Measurements from ENCODE around the gene DCAF12. TPM values are rescaled to one million over a fixed set of nuclear protein-coding genes. Genes with fewer than 3 reads are reported as not detected.
"Not testable (repeated sequence)": the region's sequence is repeated elsewhere in the genome, so short reads cannot be mapped to it uniquely, and the experiment has no call there.

Gene DCAF12
- total RNA-seq, 2 experiments from 2014 or later, result 31.7 to 70.5 TPM

DNA sequence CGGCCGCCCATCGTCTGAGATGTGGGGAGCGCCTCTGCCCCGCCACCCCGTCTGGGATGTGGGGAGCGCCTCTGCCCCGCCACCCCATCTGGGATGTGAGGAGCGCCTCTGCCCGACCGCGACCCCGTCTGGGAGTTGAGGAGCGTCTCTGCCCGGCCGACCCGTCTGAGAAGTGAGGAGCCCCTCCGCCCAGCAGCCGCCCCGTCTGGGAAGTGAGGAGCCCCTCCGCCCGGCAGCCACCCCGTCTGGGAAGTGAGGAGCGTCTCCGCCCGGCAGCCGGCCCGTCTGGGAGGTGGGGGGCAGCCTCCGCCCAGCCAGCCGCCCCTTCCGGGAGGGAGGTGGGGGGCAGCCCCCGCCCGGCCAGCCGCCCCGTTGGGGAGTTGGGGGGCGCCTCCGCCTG lies 87.6 kb downstream of the DCAF12 start:
- H3K9me3 ChIP-seq (ENCODE audit: low read length); intact Hi-C loops (cut with micrococcal nuclease; ENCODE audit: unreplicated experiment); H3K4me2 ChIP-seq (ENCODE audit: low read length); BruUV-seq (replicated peaks); H3K4me1 ChIP-seq (ENCODE audit: insufficient read depth, low read length, poor library complexity, severe bottlenecking); DNase-seq (ENCODE audit: low spot score); POLR2A ChIA-PET; CTCF ChIA-PET (ENCODE audit: unreplicated experiment); H3K27ac ChIP-seq (ENCODE audit: low read depth, low read length, poor library complexity, severe bottlenecking); H2AFZ ChIP-seq (ENCODE audit: low read length); H3K9me2 ChIP-seq (ENCODE audit: insufficient read depth, low read length); H3K4me3 ChIP-seq (ENCODE audit: low read depth, low read length, poor library complexity, severe bottlenecking): not testable (repeated sequence)
- Histone ChIP-seq H3K79me2 (ENCODE audit: insufficient read depth, low read depth, low read length) (peaks cover 86% of the 10 kb centered on the region), H3K36me3 (ENCODE audit: insufficient read depth, low read length) (peaks cover 74% of the 10 kb centered on the region), H4K20me1 (ENCODE audit: insufficient read depth, low read length) (peaks cover 12% of the 10 kb centered on the region)

DNA sequence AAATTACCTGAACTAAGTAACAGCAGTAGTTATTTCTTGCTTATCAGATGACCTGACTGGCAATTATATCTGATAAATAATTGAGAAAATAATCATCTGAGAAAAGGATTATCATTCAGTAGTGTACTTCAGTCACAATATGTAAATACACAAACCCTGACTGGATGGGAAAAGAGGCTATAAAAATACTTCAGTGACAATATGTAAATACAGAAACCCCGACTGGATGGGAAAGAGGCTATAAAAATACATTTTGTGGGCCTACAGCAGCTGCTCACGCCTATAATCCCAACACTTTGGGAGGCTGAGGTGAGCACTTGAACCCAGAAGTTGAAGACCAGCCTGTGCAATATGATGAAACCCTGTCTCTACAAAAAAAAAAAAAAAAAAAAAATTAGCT lies 88.9 kb downstream of the DCAF12 start:
- no peaks in the 10 kb centered on the region for H3K9me2 ChIP-seq (ENCODE audit: insufficient read depth, low read length)
- ChIA-PET POLR2A (interaction anchor here (0.6 to 1.5 kb wide), 2 partner anchors 20 to 85 kb away, joined by 3 to 6 read pairs; no protein-coding TSS in a partner anchor), CTCF (ENCODE audit: unreplicated experiment) (no interaction called here)
- no peak overlapping the region for H2AFZ ChIP-seq (ENCODE audit: low read length)
- DNase-seq (ENCODE audit: low spot score), result no peak
- no peak overlapping the region for H3K4me3 ChIP-seq (ENCODE audit: low read depth, low read length, poor library complexity, severe bottlenecking)
- H3K4me1 ChIP-seq (ENCODE audit: insufficient read depth, low read length, poor library complexity, severe bottlenecking), result no peaks in the 10 kb centered on the region
- H3K36me3 ChIP-seq (ENCODE audit: insufficient read depth, low read length), result peaks cover 71% of the 10 kb centered on the region
- no peak overlapping the region for H3K4me2 ChIP-seq (ENCODE audit: low read length)
- H3K27ac ChIP-seq (ENCODE audit: low read depth, low read length, poor library complexity, severe bottlenecking), result no peak overlapping the region
- peaks cover 11% of the 10 kb centered on the region; the same call in 1 of the 2 replicates for H4K20me1 ChIP-seq (ENCODE audit: insufficient read depth, low read length)
- peaks cover 86% of the 10 kb centered on the region for H3K79me2 ChIP-seq (ENCODE audit: insufficient read depth, low read depth, low read length)
- intact Hi-C loops (cut with micrococcal nuclease; ENCODE audit: unreplicated experiment), result no loop called here
- TF ChIP-seq, protein P1, sequence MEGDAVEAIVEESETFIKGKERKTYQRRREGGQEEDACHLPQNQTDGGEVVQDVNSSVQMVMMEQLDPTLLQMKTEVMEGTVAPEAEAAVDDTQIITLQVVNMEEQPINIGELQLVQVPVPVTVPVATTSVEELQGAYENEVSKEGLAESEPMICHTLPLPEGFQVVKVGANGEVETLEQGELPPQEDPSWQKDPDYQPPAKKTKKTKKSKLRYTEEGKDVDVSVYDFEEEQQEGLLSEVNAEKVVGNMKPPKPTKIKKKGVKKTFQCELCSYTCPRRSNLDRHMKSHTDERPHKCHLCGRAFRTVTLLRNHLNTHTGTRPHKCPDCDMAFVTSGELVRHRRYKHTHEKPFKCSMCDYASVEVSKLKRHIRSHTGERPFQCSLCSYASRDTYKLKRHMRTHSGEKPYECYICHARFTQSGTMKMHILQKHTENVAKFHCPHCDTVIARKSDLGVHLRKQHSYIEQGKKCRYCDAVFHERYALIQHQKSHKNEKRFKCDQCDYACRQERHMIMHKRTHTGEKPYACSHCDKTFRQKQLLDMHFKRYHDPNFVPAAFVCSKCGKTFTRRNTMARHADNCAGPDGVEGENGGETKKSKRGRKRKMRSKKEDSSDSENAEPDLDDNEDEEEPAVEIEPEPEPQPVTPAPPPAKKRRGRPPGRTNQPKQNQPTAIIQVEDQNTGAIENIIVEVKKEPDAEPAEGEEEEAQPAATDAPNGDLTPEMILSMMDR (conservative IDR thresholded peaks at IDR 0.05; ENCODE audit: low read length), result no peak
- no peak for TF ChIP-seq EZH2phosphoT487 (IDR thresholded peaks at IDR 0.05; ENCODE audit: borderline replicate concordance, low read depth, low read length)
- peaks cover 6% of the 10 kb centered on the region for H3K9me3 ChIP-seq (ENCODE audit: low read length)
- BruUV-seq (replicated peaks), result no TSS peak

DNA sequence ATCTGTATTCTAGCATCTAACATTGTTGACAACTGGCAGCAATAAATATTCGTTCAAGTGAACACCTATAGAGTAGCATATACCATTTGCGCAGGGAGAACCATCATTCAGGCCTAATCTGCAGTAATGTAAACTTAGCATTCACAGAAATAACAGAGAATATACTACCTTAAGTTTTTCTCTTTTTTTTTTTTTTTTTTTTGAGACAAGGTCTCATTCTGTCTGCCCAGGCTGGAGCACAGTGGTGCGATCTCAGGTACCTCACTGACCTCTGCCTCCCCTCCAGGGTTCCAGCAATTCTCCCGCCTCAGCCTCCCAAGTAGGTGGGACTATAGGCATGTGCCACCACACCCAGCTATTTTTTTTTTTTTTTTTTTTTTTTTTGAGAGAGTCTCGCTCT lies 89.9 kb downstream of the DCAF12 start:
- CTCF ChIA-PET (ENCODE audit: unreplicated experiment), result no interaction called here
- BruUV-seq (replicated peaks), result no TSS peak
- Histone ChIP-seq H2AFZ (ENCODE audit: low read length) (no peak overlapping the region), H3K4me1 (ENCODE audit: insufficient read depth, low read length, poor library complexity, severe bottlenecking) (no peaks in the 10 kb centered on the region), H3K79me2 (ENCODE audit: insufficient read depth, low read depth, low read length) (peaks cover 86% of the 10 kb centered on the region), H3K27ac (ENCODE audit: low read depth, low read length, poor library complexity, severe bottlenecking) (no peak overlapping the region), H3K36me3 (ENCODE audit: insufficient read depth, low read length) (peaks cover 71% of the 10 kb centered on the region), H3K4me3 (ENCODE audit: low read depth, low read length, poor library complexity, severe bottlenecking) (no peak overlapping the region), H4K20me1 (ENCODE audit: insufficient read depth, low read length) (peaks cover 16% of the 10 kb centered on the region; the same call in 1 of the 2 replicates), H3K4me2 (ENCODE audit: low read length) (no peak overlapping the region), H3K9me3 (ENCODE audit: low read length) (peaks cover 6% of the 10 kb centered on the region), H3K9me2 (ENCODE audit: insufficient read depth, low read length) (no peaks in the 10 kb centered on the region)
- DNase-seq (ENCODE audit: low spot score), result no peak
- POLR2A ChIA-PET, result interaction anchor here (0.7 to 1.5 kb wide), 2 partner anchors 19 to 301 kb away, joined by 4 to 6 read pairs; no protein-coding TSS in a partner anchor
- intact Hi-C loops (cut with micrococcal nuclease; ENCODE audit: unreplicated experiment), result no loop called here
- TF ChIP-seq, protein P1 (conservative IDR thresholded peaks at IDR 0.05; ENCODE audit: low read length), result no peak
- TF ChIP-seq EZH2phosphoT487 (IDR thresholded peaks at IDR 0.05; ENCODE audit: borderline replicate concordance, low read depth, low read length), result no peak

Small RNA genes lying within 50 kb of the gene (small RNA-seq; reads per million reads assigned to genes)
- 1.5 reads per million, percentile 68 among the genes with 10 or more reads in this experiment for gene RN7SKP114

Other genes starting within 250 kb of the DCAF12 start
- 19.0 and 28.5 TPM in 2 replicates for gene UBAP2, start 77.8 kb downstream of the DCAF12 start, total RNA-seq (2014; rRNA removed; shearing (Covaris generic))
- 63.9 and 65.5 TPM in 2 replicates for gene UBAP2, start 77.8 kb downstream of the DCAF12 start, total RNA-seq (2022)
- gene UBAP1, start 52.3 kb upstream of the DCAF12 start, total RNA-seq (2014; rRNA removed; shearing (Covaris generic)), result 12.4 and 13.1 TPM in 2 replicates
- gene UBAP1, start 52.3 kb upstream of the DCAF12 start, total RNA-seq (2022), result 22.4 and 24.9 TPM in 2 replicates
- 16.3 and 19.4 TPM in 2 replicates for gene KIF24, start 202.6 kb upstream of the DCAF12 start, total RNA-seq (2014; rRNA removed; shearing (Covaris generic))
- gene KIF24, start 202.6 kb upstream of the DCAF12 start, total RNA-seq (2022), result 13.9 and 15.8 TPM in 2 replicates
- gene NUDT2, start 202.9 kb upstream of the DCAF12 start, total RNA-seq (2014; rRNA removed; shearing (Covaris generic)), result 23.8 and 27.7 TPM in 2 replicates
- 26.7 and 28.0 TPM in 2 replicates for gene NUDT2, start 202.9 kb upstream of the DCAF12 start, total RNA-seq (2022)